IMR-90 (cell line): ENCODE data around the gene NEK4. TPM values are rescaled to one million over a fixed set of nuclear protein-coding genes. Genes with fewer than 3 reads are reported as not detected.

Experiments
- ATAC-seq: fragments of 200-7000 bp; cut with Tn5 transposase; 2 replicates; pipeline ENCODE4 v1.9.1; 2020; ENCODE audit warnings: low read depth, mild to moderate bottlenecking, moderate library complexity
- BruUV-seq: library from RNA; stranded (reverse); fragments of 400-500 nt; replicated peaks from 2 replicates; lab custom pipeline; 2021; lab: Mats Ljungman, UMichigan
- CTCF ChIA-PET: fragments of 300-600 bp; formaldehyde crosslinking; extraction: SDS; loops from one replicate; lab custom pipeline; 2021; ENCODE audit warnings: antibody characterized with exemption; lab: Yijun Ruan, JAX
- POLR2A ChIA-PET: fragments of 300-600 bp; sonication (Branson Sonifier 250); formaldehyde crosslinking; loops from one replicate; lab custom pipeline; 2022; ENCODE audit warnings: antibody characterized with exemption; ENCODE audit not compliant: unreplicated experiment; lab: Charles Lee
- DNase-seq: peaks from one replicate; pipeline ENCODE4 v3.0.0; 2013
- H2AFZ ChIP-seq: replicated peaks from 2 replicates; pipeline ENCODE3; 2013; ENCODE audit warnings: low read length, mild to moderate bottlenecking; ENCODE audit not compliant: poor library complexity
- H2AK5ac ChIP-seq: 2 replicates; pipeline ENCODE4 v1.6.1; 2013; ENCODE audit warnings: low read depth, low read length, inconsistent platforms
- H2AK9ac ChIP-seq: replicated peaks from 2 replicates; pipeline ENCODE3; 2013; ENCODE audit warnings: mild to moderate bottlenecking, low read depth, low read length, moderate library complexity; ENCODE audit not compliant: poor library complexity
- H2BK120ac ChIP-seq: 2 replicates; pipeline ENCODE4 v1.6.1; 2013; ENCODE audit warnings: low read depth, low read length, inconsistent platforms
- H2BK15ac ChIP-seq: 3 replicates; pipeline ENCODE4 v1.6.1; 2013; ENCODE audit warnings: low read depth, low read length, inconsistent platforms
- H2BK20ac ChIP-seq: 2 replicates; pipeline ENCODE4 v1.6.1; 2013; ENCODE audit warnings: low read depth, mild to moderate bottlenecking, inconsistent platforms, low read length, moderate library complexity
- H2BK5ac ChIP-seq: 2 replicates; pipeline ENCODE4 v1.6.1; 2013; ENCODE audit warnings: mild to moderate bottlenecking, low read depth, low read length, inconsistent platforms; ENCODE audit not compliant: poor library complexity, severe bottlenecking
- H3K14ac ChIP-seq: replicated peaks from 2 replicates; pipeline ENCODE4 v1.6.1; 2013; ENCODE audit warnings: low read depth, low read length, inconsistent platforms
- H3K18ac ChIP-seq: 2 replicates; pipeline ENCODE4 v1.6.1; 2013; ENCODE audit warnings: low read depth, low read length, control low read depth
- H3K23ac ChIP-seq: 2 replicates; pipeline ENCODE4 v1.6.1; 2013; ENCODE audit warnings: low read depth, low read length, inconsistent platforms
- H3K27ac ChIP-seq: 2 replicates; pipeline ENCODE4 v1.5.1; 2013; ENCODE audit warnings: mild to moderate bottlenecking, control low read depth, low read length; ENCODE audit not compliant: insufficient read depth
- H3K27me3 ChIP-seq: 2 replicates; pipeline ENCODE4 v1.6.1; 2013; ENCODE audit warnings: low read length; ENCODE audit not compliant: control insufficient read depth, insufficient read depth
- H3K36me3 ChIP-seq: 2 replicates; pipeline ENCODE4 v1.6.1; 2013; ENCODE audit warnings: low read length, mixed read lengths; ENCODE audit not compliant: control insufficient read depth, insufficient read depth
- H3K4ac ChIP-seq: 2 replicates; pipeline ENCODE4 v1.6.1; 2013; ENCODE audit warnings: low read depth, low read length, inconsistent platforms
- H3K4me1 ChIP-seq: 2 replicates; pipeline ENCODE4 v1.6.1; 2013; ENCODE audit warnings: low read length, mixed read lengths; ENCODE audit not compliant: control insufficient read depth, insufficient read depth
- H3K4me2 ChIP-seq: 2 replicates; pipeline ENCODE4 v1.6.1; 2013; ENCODE audit warnings: low read depth, mild to moderate bottlenecking, control low read depth, low read length, moderate library complexity
- H3K4me3 ChIP-seq: 2 replicates; pipeline ENCODE4 v1.5.1; 2013; ENCODE audit warnings: low read depth, mild to moderate bottlenecking, control low read depth, low read length, moderate library complexity; ENCODE audit not compliant: insufficient read depth
- H3K56ac ChIP-seq: 2 replicates; pipeline ENCODE4 v1.6.1; 2013; ENCODE audit warnings: low read length, inconsistent platforms; ENCODE audit not compliant: insufficient read depth; ENCODE audit errors: extremely low read depth
- H3K79me1 ChIP-seq, 2 experiments: 2 replicates each; pipeline ENCODE4 v1.6.1; 2013; ENCODE audit warnings: low read length in 2 of 2, inconsistent platforms in 1 of 2, low read depth in 1 of 2
- H3K9ac ChIP-seq: 2 replicates; pipeline ENCODE4 v1.6.1; 2013; ENCODE audit warnings: low read depth, low read length, control low read depth
- H3K9me1 ChIP-seq: 2 replicates; pipeline ENCODE4 v1.6.1; 2013; ENCODE audit warnings: low read length, inconsistent platforms; ENCODE audit not compliant: insufficient read depth
- H3K9me3 ChIP-seq: 2 replicates; pipeline ENCODE4 v1.6.1; 2013; ENCODE audit warnings: low read length; ENCODE audit not compliant: control insufficient read depth, insufficient read depth
- H4K20me1 ChIP-seq: 2 replicates; pipeline ENCODE4 v1.6.1; 2013; ENCODE audit warnings: low read length, inconsistent platforms; ENCODE audit not compliant: insufficient read depth
- H4K5ac ChIP-seq: 2 replicates; pipeline ENCODE4 v1.6.1; 2013; ENCODE audit warnings: mild to moderate bottlenecking, low read depth, low read length, control low read depth
- H4K8ac ChIP-seq, 2 experiments: 2 replicates each; pipeline ENCODE4 v1.6.1; 2013; ENCODE audit warnings: low read depth in 2 of 2, low read length in 2 of 2, control low read depth in 1 of 2, inconsistent platforms in 1 of 2
- H4K91ac ChIP-seq: 2 replicates; pipeline ENCODE4 v1.6.1; 2013; ENCODE audit warnings: low read depth, low read length, inconsistent platforms; ENCODE audit not compliant: insufficient read depth
- BHLHE40 ChIP-seq: fragments of 150-350 bp; IDR thresholded peaks from 2 replicates; pipeline ENCODE4 v1.6.1; 2016; ENCODE audit warnings: mild to moderate bottlenecking, low read depth, low read length
- CHD1 ChIP-seq: IDR thresholded peaks from 2 replicates; pipeline ENCODE4 v1.6.1; 2012; ENCODE audit warnings: low read depth, low read length, improper control_type of control experiment
- ELK1 ChIP-seq: fragments of 150-350 bp; IDR thresholded peaks from 2 replicates; pipeline ENCODE4 v1.6.1; 2016; ENCODE audit warnings: low read depth, mild to moderate bottlenecking, low read length, moderate library complexity, borderline replicate concordance
- FOS ChIP-seq: fragments of 150-350 bp; IDR thresholded peaks from 2 replicates; pipeline ENCODE4 v1.6.1; 2016; ENCODE audit warnings: low read depth, low read length
- MAFK ChIP-seq: IDR thresholded peaks from 2 replicates; pipeline ENCODE4 v1.6.1; 2012; ENCODE audit warnings: low read depth, low read length, improper control_type of control experiment
- MAZ ChIP-seq: IDR thresholded peaks from 2 replicates; pipeline ENCODE4 v1.6.1; 2012; ENCODE audit warnings: low read depth, mild to moderate bottlenecking, low read length, improper control_type of control experiment, moderate library complexity, borderline replicate concordance
- MXI1 ChIP-seq: IDR thresholded peaks from 2 replicates; pipeline ENCODE4 v1.6.1; 2012; ENCODE audit warnings: low read depth, mild to moderate bottlenecking, low read length, moderate library complexity, borderline replicate concordance
- NFE2L2 ChIP-seq: fragments of 150-350 bp; IDR thresholded peaks from 2 replicates; pipeline ENCODE4 v1.6.1; 2016; ENCODE audit warnings: low read depth, mild to moderate bottlenecking, low read length
- POLR2A ChIP-seq: IDR thresholded peaks from 2 replicates; pipeline ENCODE4 v1.6.1; 2012; ENCODE audit warnings: mild to moderate bottlenecking, low read depth, low read length
- RAD21 ChIP-seq: IDR thresholded peaks from 2 replicates; pipeline ENCODE4 v1.6.1; 2012; ENCODE audit warnings: low read length, improper control_type of control experiment
- RCOR1 ChIP-seq: IDR thresholded peaks from 2 replicates; pipeline ENCODE4 v1.6.1; 2012; ENCODE audit warnings: mild to moderate bottlenecking, low read length, improper control_type of control experiment; ENCODE audit not compliant: insufficient replicate concordance
- RFX5 ChIP-seq: IDR thresholded peaks from 2 replicates; pipeline ENCODE4 v1.8.0; 2012; ENCODE audit warnings: low read depth, mild to moderate bottlenecking, low read length, moderate library complexity
- USF2 ChIP-seq: fragments of 150-350 bp; IDR thresholded peaks from 2 replicates; pipeline ENCODE4 v1.6.1; 2017; ENCODE audit warnings: mild to moderate bottlenecking, antibody characterized with exemption, low read length, low read depth
- WGBS, 2 experiments: methylation state at CpG; one replicate each; pipeline versions ENCODE4 v1.1.5 to v1.1.7; 2013; ENCODE audit warnings: missing lambda C conversion rate in 2 of 2; ENCODE audit not compliant: insufficient read length in 1 of 2; ENCODE audit errors: extremely low coverage in 2 of 2; 5-methylcytosine and 5-hydroxymethylcytosine counted together
- dilution Hi-C: fragments of 300-500 bp; cut with HindIII; formaldehyde crosslinking; loops from one replicate; pipeline ENCODE4 v1.14.3; 2018; ENCODE audit warnings: low sequenced_read_pairs; ENCODE audit not compliant: unreplicated experiment
- in situ Hi-C: fragments of 300-500 bp; cut with MboI; formaldehyde crosslinking; loops from 3 replicates; pipeline ENCODE4 v1.14.3; 2019; ENCODE audit warnings: low sequenced_read_pairs, inconsistent platforms, mixed read lengths
- intact Hi-C: fragments of 100-400 bp; cut with micrococcal nuclease; formaldehyde crosslinking; loops from 2 replicates; pipeline ENCODE4 v1.10.0; 2022
- polyA plus RNA-seq, 3 experiments: library from polyadenylated mRNA; depleted of rRNA; stranded (reverse); fragments of >200 nt; gene quantifications; 2 replicates each; pipeline ENCODE4 v1.2.3, GENCODE V29; 2012; ENCODE audit warnings: low replicate concordance in 1 of 3
- total RNA-seq: library from RNA; depleted of rRNA; stranded (reverse); fragments of >200 nt; gene quantifications from 2 replicates; pipeline ENCODE4 v1.2.3, GENCODE V29; 2012

The NEK4 gene
- total and polyA plus RNA-seq, 2 of the 4 experiments (the other 2 are of a cell fraction): 10.3 to 24.7 TPM

GRCh38 chr3:52663098-52663497, 107.6 kb downstream of the NEK4 start (continued):
- TF ChIP-seq ELK1: no peak
- TF ChIP-seq MAFK: no peak
- no peak for TF ChIP-seq USF2
- TF ChIP-seq FOS: no peak
- no peak for TF ChIP-seq RAD21

GRCh38 chr3:52660046-52660445, 110.7 kb downstream of the NEK4 start:
- POLR2A ChIA-PET: no interaction called here
- TF ChIP-seq RCOR1 (no peak), POLR2A (no peak), FOS (no peak), RFX5 (no peak), BHLHE40 (no peak), MAZ (no peak), NFE2L2 (no peak), MXI1 (no peak), ELK1 (no peak), CHD1 (no peak)

More at GRCh38 chr3:52660046-52660445, 110.7 kb downstream of the NEK4 start:
- Histone ChIP-seq H3K27me3 (no peaks in the 10 kb centered on the region), H3K18ac (no peak overlapping the region), H3K23ac (no peak overlapping the region), H2AFZ (no peak overlapping the region), H2BK15ac (no peak overlapping the region), H3K9me3 (no peaks in the 10 kb centered on the region), H3K4ac (no peak overlapping the region), H2AK9ac (no peak overlapping the region), H2AK5ac (no peak overlapping the region), H3K79me1 (peaks cover 24 to 25% of the 10 kb centered on the region in 2 experiments), H2BK20ac (no peak overlapping the region), H3K14ac (no peak overlapping the region), H4K8ac (no peak overlapping the region), H4K20me1 (no peaks in the 10 kb centered on the region), H3K27ac (no peak overlapping the region), H3K4me2 (no peak overlapping the region), H3K4me1 (no peaks in the 10 kb centered on the region), H4K5ac (no peak overlapping the region), H3K4me3 (no peak overlapping the region), H3K56ac (no peak overlapping the region), H4K91ac (no peak overlapping the region), H2BK120ac (no peak overlapping the region), H2BK5ac (no peak overlapping the region), H3K36me3 (peaks cover 40% of the 10 kb centered on the region), H3K9ac (no peak overlapping the region), H3K9me1 (0 out of 2 replicates have a peak, but pooled peaks cover 2% of the 10 kb centered on the region)
- no TSS peak for BruUV-seq
- in situ Hi-C loops (no loop called here), intact Hi-C loops (no loop called here), dilution Hi-C loops (no loop called here)
- no peak for ATAC-seq
- DNase-seq: no peak
- CTCF ChIA-PET: interaction anchor here (0.6 kb wide), 1 partner anchor 233 kb away, joined by 6 read pairs; no protein-coding TSS in a partner anchor
- WGBS, 2 experiments: no CpG with 5 or more reads among the region's 3 CpGs
